ENCODE data around the gene FKBP4.
A peak's percentile ranks its signal among the peaks of the same experiment; 100 is the strongest.

The FKBP4 gene

DNA sequence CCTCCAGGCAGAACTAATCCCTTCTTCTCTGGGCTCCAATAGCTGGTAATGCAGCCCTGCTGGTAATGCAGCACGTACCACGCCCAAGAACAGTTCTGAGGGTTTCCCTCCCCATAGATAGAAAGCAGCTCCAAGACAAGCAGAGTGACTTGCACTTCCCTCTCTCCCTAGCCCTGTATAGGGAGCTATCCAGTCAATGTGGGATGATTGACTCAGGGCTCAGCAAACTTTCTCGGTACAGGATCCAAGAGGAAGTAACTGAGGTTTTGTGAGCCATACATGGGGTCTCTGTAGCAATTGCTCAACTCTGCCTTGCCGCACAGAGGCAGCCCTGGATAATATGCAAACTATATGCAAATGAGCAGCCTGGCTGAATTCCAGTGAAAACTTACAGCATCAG, 15.5 kb upstream of the FKBP4 start:
- DNase-seq (ENCODE audit: low read depth in 2 of 2, low spot score in 1 of 2), result no peak

- no peak for DNase-seq (ENCODE audit: low read depth in 2 of 2, low spot score in 1 of 2)
Measured at GRCh38 chr12:2783936-2784600, 10.7 kb upstream of the FKBP4 start.

DNA sequence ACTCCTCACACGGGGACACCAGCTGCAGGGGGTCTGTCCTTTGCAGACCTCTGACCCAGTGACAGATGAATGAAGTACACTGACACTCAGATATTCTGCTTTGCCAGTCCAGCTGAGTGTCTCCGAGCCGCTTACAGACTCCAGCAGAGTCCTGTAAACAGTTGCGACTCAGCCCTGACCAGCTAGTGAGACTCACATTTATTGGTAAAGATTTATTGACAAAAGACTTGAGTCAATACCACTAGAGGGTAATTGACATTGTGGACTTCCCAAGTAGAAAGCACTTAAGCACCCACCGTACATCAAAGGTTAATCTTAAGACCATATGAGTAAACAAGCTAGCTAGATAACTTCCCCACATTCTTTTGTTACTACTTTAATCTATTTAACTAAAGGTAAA, 9.8 kb upstream of the FKBP4 start:
- no peak for DNase-seq (ENCODE audit: low read depth in 2 of 2, low spot score in 1 of 2)

DNA sequence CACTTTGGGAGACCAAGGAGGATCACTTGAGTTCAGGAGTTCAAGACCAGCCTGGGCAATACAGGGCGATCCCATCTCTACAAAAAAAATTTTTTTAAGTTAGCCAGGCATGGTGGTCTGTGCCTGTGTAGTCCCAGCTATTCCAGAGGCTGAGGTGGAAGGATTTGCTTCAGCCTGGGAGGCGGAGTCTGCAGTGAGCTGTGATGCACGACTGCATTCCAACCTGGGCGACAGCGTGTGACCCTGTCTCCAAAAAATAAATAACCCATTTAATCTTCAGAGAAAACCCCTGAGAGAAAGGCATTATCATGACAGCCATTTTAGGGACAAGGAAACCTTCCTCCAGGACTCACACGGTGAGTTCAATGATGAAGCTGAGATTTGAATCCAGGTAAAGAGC, 3.7 kb upstream of the FKBP4 start:
- no peak for DNase-seq (ENCODE audit: low read depth in 2 of 2, low spot score in 1 of 2)

GRCh38 chr12:2792671-2793500, 1.9 kb upstream of the FKBP4 start:
- DNase-seq (ENCODE audit: low read depth in 2 of 2, low spot score in 1 of 2), result no peak

GRCh38 chr12:2793561-2793960, 1.2 kb upstream of the FKBP4 start:
- DNase-seq (ENCODE audit: low read depth in 2 of 2, low spot score in 1 of 2), result no peak

DNA sequence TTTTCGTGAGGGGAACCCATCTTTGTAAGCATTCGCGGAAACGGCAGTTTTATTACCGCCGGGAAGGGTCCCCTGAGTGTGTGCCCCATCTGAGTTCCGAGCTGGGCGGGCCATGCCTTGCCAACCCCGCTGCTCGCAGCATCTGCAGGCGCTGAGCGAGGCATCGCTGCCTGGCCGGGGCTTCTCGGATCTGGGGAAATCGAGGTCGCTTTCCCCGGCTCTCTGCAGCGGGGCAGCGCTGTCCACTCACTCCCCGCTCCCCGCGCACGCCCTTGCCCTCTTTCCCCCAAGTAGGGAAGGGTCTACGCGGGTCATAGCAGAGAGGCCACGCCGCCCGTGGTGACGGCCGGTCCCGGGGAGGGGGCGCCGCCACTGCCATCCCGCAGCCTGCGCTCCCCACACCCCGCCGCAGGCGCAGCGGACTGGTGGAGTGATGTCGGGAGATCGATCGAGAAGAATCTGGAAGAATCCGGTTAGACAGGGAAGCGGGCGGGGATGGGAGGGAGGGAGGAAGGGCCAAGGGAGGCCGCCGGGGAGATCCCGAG, 507 bp upstream of the FKBP4 start:
- no peak for DNase-seq (ENCODE audit: low read depth in 2 of 2, low spot score in 1 of 2)

GRCh38 chr12:2795291-2796186, 769 bp downstream of the FKBP4 start:
- peak; percentile 40 to 57 for DNase-seq (ENCODE audit: low read depth in 2 of 2, low spot score in 1 of 2)

- no peak for DNase-seq (ENCODE audit: low read depth in 2 of 2, low spot score in 1 of 2)
Measured at GRCh38 chr12:2796187-2796666, 1.5 kb downstream of the FKBP4 start.

DNA sequence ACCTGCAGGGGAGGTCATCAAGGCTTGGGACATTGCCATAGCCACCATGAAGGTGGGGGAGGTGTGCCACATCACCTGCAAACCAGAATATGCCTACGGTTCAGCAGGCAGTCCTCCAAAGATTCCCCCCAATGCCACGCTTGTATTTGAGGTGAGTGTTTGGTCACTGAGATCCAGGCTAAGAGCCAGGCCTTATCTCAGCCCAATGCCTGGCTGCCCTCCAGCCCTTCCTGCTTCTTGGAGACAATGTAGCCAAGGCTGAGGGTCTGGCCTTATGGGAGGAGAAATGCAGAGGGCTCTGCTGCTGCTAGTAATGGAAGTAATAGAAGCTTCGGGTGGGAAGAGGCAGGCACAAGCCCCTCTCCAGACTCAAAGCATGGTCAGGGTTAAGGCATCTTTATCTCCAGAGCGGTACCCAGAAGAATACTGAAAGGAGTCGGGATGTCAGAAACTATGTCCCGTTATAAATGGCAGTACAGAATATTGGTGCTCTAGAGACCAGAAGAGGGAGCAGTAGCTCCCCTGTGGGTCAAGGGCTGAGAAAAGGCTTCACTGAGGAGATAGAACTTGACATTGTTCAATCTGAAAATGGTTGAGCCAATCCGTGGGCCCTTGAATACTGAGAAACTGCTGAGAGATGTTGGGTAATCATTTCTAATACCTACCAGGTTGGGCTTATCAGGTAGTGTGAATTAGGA, 3.1 kb downstream of the FKBP4 start:
- DNase-seq (ENCODE audit: low read depth in 2 of 2, low spot score in 1 of 2), result no peak

GRCh38 chr12:2800046-2800570, 5.3 kb downstream of the FKBP4 start:
- DNase-seq (ENCODE audit: low read depth in 2 of 2, low spot score in 1 of 2), result no peak

DNA sequence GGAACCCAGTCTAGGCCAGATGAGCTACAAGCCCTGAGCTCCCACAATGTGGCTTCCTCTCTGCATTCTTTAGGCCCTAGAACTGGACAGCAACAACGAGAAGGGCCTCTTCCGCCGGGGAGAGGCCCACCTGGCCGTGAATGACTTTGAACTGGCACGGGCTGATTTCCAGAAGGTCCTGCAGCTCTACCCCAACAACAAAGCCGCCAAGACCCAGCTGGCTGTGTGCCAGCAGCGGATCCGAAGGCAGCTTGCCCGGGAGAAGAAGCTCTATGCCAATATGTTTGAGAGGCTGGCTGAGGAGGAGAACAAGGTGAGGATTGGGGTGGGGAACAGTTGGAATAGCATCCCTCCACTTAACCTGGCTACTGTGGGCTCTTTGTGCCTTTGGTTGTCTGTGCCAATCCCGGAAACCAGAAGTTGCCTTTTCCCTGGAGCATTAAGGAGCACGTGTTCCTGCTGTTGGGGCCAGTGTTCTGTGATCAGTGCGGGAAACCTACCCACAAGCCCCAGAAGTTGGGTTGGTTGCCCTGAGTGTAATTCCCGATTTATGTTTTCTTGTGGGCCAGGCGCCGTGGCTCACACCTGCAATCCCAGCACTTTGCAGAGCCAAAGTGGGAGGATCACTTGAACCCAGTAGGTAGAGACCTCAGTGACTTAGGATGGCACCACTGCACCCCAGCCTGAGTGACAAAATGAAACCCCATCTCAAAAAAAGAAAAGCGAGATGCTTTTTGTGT, 6.4 kb downstream of the FKBP4 start:
- no peak for DNase-seq (ENCODE audit: low read depth in 2 of 2, low spot score in 1 of 2)

- no peak for DNase-seq (ENCODE audit: low read depth in 2 of 2, low spot score in 1 of 2)
Measured at GRCh38 chr12:2803635-2804392, 9.0 kb downstream of the FKBP4 start.

DNA sequence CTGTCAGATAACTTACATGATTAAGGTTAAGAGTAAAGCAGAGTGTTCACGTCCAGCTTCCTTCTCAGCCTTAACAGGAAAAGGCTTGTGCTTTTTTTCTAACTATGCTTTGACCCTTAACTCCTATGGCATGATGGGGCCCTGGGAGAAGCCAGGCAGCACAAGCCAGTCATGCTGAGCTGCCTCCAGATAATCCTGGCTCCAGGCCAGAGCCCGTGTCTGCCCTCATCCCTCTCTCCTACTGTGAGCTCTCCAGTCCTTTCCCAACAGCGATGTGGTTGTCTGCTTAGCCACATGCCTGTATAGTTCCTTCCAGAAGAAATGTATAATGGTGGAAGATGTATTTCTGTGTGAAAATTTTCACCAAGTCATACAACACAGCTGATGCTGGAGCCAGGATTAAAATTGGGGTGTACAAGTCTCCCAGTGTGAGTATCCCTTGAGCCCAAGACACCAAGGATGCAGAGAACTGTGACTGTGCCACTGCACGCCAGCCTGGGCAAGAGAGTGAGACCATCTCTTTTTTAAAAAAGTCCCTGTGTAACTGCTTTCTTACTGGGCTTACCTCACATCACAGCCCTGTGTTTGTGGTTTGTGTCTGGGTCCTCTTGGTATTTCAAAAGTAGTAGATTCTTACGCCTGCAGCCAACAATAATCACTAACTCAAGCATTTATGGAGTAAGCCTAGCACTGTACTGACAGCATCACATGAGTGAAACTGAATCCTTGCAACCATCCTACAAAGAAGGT, 9.8 kb downstream of the FKBP4 start:
- no peak for DNase-seq (ENCODE audit: low read depth in 2 of 2, low spot score in 1 of 2)

- DNase-seq (ENCODE audit: low read depth in 2 of 2, low spot score in 1 of 2), result no peak
Measured at GRCh38 chr12:2805143-2805520, 10.4 kb downstream of the FKBP4 start.

DNA sequence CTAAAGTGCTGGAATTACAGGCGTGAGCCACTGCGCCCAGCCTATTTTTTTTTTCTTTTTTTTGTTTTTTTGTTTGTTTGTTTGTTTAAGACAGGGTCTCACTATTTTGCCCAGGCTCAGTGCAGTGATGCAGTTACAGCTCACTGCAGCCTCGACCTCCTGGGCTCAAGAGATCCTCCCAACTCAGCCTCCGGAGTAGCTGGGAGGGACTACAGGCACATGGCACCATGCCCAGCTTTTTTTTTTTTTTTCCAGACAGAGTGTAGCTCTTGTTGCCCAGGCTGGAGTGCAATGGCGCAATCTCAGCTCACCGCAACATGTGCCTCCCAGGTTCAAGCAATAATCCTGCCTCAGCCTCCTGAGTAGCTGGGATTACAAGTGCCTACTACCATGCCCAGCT, 11.9 kb downstream of the FKBP4 start:
- no peak for DNase-seq (ENCODE audit: low read depth in 2 of 2, low spot score in 1 of 2)

DNA sequence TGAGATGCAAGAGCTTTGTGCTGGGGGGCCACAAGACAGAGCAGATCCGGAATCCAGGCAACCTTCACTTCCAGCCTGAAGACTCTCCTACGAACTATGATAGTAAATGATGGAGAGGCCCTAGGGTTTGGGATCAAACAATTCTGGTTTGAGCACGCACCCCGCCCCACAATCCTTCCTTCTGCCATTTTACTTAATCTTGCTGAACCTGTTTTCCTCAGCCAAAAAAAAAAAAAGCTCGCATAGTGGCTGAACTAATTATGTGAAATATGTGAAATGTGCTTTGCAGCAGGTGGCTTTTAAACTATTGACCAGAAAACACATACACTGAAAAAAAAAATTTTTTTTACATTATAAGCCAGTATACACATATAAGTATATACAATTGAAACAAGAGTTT, 17.0 kb downstream of the FKBP4 start:
- DNase-seq (ENCODE audit: low read depth in 2 of 2, low spot score in 1 of 2), result no peak

Data from stimulated activated CD8-positive, alpha-beta memory T cell treated with anti-CD3 and anti-CD28 coated beads, Interleukin-4, amount 100 ng/mL, for 4 hours (primary cell).